HS-27A (cell line): ENCODE measurements around the gene SCARB1.

ENCODE experiments used
- DNase-seq: peaks from one replicate; pipeline ENCODE4 v3.0.0-alpha.2; 2012; ENCODE audit warnings: low read depth, missing footprints

The SCARB1 gene

DNA sequence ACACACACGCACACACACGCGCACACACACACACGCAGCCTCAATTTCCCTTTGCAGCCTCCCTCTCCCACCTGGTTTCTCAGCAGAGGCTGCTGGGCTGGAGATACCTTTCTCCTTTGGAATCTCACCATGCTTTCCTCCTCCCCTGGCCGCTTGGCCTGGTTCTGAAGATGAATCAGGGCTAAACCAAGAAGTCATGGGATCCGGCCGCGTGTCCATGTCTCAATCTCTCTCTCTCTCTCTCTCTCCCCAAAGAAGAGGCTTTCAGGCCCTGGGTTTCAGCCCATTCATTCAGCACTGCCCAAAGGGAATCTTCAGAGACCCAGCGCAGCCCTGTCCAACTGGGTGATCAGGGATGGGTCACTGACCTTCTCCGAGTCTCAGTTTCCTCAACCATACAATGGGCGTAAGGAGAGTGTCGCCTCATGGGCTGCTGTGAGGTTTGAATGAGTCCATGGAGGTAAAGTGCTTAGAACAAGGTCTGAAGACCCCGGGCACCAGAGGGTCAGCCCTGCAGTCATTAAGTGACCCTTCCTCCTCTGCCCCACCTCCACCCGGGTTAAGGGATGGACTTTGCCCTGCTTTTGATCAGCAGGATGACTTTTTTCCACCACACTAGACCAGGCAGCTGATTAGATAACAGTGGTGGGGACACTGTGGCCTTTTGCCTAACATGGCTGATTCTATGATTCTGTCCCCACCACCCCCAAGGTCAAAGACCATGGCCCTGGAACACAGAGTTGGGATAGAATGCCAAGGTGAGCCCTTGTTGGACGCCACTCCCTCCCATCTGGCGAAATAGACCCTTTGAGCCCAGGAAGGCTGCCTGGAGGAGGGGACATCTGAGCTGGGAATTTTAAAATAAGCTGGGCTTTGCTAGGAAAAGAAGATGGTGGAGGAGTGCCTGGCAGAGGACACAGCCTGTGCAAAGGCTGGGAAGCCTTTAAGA, 42.1 kb downstream of the SCARB1 start:
- DNase-seq: no peak

DNA sequence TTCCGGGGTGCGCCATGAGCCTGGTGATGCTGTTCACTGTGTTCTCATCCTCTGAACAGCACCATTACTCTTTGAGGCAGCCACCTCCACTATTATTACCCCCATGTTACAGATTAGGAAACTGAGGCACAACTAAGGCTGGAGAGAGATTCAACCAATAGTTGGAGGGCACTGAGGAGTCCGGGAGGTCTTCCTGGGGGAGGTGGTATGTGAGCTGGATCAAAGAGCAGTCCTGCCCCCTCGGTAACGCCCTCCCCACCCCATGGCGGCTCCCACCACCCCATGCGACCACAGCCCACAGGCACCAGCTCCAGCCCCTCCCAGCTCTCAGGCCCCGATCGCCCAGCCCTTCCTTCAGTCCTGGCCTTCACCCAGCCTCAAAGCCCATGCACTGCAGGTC, 43.5 kb downstream of the SCARB1 start:
- no peak for DNase-seq

DNA sequence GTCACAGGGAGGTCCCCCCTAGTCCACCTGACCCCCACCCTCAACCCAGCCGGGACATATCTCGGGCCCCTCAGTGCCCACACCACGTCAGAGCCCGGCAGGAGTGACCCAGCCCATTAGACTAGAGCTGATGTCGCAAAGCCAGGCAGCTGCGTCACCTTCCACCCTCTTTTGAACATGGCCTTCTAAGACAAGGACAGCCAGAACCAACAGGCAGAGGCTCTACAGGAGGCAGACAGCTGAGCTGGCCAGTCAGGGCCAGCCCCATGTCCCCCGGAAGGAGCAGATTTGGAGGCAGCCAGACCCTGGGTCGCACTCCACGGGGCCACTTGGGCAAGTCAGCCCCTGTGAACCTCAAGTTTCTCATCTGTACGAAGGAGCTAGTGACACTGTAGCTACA, 44.1 kb downstream of the SCARB1 start:
- no peak for DNase-seq

DNA sequence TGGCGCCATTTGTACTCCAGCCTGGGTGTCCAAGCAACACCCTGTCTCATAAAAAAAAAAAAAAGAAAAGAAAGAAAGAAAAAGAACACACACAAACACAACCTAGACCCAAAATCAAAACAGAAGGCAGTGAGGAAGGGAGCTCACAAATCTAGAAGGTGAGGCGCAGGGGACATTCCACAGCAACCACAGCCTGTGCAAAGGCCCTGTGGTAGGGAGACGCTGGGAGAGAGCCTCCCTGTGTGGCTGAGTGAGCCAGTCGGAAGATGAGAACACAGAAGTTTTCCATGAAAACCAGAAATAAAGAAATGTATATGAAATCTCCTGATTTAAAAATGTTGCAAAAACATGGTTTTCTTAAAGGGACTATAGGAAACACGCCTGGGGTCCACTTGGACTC, 44.6 kb downstream of the SCARB1 start:
- DNase-seq: no peak

DNA sequence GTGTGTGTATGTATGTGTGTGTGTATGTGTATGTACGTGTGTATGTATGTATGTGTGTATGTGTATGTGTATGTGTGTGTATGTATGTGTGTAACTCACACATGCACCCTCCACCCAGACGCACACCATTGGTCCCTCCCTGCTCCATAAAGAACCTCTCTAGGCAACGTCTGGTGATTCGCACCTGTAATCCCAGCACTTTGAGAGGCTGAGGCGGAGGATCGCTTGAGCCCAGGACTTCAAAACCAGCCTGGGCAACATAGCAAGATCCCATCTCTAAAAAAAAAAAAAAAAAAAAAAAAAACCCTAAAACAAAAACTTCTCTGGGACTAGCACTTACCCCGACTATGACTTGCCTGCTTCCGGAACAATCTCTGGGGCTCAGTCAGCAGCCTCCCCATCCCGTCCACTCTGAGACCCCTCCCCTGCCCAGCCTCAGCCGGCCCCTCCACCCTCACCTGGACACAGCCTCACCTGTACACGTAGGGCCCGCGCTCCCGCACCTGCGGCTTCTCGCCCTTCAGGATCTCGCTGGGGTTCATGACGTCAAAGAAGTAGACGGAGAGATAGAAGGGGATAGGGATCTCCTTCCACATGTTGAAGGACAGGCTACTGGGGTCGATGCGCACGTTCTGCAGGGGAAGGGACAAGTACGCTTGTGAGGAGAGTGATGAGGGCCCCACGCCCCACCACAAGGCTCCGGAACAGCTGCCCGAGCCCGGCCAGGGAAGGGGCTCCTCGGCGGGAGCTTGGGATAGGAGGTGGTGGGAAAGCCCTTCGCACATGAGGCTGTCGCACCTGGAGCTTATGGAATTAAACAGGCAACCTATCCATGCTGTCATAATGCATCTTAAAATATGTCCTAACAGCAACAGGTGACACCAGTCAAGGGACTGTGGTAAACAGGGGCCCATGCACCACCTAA, 46.3 kb downstream of the SCARB1 start:
- DNase-seq: no peak

DNA sequence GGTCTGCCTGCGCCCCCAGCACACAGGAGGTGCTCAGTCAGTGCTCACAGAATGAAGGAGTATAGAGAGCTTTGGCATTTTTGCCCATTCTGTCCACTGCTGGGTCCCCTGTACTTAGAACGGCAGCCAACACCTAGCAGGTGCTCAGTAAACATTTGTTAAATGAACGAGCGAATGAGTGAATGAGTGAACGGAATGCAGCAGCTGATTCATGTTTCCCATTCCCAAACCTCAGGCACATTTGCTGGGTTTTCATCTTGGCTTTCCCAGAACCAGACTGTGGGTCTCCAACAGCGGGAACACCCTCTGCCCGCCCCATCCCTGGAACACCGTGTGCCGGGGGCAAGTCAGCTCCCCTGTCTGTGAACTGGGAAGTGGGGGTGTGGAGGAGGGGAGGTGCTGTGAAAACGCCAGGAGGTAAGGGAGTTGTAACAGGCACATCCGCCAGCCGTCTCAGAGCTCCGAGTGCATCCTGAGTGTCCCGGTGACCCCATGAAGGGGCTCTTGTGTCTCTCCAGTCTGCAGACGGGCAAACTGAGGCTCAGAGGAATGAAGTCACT, 47.3 kb downstream of the SCARB1 start:
- no peak for DNase-seq

DNA sequence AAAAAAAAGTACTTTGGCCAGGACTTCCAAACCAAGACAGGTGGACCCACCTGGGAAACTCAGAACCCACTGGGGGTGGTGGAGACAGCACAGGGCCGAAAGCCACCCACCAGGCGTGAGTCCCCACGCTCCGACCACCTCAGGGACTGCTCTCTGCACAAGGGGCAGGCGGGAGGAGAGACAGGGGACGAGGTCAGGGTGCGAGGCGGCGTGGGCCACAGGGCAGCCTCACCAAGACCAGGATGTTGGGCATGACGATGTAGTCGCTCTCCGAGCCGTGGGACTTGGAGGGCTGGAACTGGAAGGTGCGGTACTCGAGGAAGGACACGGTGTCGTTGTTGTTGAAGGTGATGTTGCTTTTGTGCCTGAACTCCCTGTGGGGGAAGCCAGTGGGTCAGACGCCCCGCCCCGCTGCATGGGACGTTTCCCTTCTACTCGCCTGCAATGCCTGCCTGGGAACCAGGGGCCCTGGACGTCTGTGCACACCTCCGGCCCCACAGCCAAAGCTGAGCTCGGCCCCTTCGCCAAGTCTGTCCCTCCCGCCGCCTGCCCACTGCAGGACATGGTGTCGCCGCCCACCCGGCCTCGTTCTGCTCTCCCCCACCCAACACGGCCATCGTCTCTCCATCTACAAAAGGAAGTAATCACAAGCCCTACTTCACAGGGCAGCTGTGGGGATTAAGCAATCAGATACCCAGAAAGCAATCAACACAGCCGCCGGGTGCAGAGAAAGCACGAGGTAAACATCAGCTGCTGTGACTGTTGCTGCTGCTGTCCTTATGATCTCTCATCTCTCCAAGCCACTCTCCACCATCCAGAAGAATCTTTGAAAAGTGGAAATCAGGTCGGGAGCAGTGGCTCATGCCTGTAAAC, 48.7 kb downstream of the SCARB1 start:
- no peak for DNase-seq

DNA sequence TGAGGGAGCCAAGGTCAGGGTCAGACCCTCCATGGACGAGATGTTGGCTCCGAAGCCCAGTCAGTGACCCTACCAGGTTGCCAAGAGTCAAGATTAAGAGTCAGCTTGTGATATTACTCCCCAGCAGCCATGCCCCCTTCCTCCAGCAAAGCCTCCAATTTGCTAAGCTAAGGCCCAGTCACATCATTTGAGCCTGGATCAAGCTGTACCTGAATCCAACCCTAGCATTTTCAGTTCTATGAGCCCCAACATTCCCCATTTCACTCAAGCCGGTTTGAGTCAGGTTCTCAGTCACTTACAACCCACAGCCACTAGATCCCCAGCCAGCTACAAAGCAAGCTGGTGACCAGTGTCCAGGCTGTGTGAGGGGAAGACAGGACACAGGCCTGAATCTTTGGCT, 49.9 kb downstream of the SCARB1 start:
- DNase-seq: no peak

DNA sequence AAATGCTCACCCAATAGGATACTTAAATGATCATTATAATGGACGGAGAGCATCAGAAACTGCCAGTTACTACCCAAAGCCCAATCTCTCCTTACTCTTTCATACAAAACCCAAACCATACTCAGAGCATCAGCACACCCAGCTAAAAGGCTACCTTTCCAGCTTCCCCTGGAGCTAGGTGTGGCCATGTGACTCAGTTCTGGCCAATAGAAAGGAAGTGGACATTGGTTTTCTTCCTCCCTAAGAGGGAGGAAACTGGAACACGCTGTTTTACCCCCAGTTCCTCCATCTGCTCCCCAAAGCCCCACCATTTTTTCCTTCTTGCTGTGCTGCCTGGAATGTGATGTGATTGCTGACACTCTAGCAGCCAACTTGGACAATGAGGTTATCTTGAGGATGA, 50.7 kb downstream of the SCARB1 start:
- DNase-seq: no peak

DNA sequence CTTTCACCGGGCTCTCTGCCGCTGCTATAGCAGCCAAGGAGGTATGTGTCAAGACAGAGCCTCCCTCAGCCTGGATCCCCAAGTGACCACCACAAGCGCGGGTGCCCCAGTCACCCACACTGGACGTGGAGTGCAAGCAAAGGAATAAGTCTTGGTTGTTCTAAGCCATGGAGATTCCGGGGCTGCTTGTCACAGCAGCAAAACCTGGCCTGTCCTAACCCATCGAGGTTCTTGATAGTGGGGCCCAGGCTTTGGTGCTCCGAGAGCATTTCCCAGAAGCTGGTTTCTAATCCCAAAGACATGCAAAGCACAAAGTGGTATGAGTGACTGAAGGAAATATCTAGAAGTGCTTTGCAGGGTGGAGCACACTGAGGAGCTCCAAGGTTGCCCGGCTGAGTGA, 51.3 kb downstream of the SCARB1 start:
- no peak for DNase-seq

DNA sequence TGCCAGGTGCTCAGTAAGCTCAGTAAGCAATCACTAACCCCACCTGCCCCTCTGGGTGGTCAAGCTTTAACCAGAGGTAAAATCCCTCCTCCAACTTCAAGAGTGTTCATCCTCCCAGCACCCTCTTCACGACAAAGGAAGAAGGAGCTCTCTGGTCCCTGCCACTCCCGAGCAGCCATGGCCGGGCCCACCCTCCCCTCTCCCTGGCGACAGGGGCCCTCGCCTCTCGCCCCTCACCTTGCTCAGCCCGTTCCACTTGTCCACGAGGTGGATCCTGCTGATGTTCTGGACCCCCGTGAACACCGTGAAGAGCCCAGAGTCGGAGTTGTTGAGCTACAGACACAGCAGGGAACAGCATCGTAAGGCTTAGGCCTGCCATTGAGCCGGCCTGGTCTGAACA, 52.0 kb downstream of the SCARB1 start:
- no peak for DNase-seq

DNA sequence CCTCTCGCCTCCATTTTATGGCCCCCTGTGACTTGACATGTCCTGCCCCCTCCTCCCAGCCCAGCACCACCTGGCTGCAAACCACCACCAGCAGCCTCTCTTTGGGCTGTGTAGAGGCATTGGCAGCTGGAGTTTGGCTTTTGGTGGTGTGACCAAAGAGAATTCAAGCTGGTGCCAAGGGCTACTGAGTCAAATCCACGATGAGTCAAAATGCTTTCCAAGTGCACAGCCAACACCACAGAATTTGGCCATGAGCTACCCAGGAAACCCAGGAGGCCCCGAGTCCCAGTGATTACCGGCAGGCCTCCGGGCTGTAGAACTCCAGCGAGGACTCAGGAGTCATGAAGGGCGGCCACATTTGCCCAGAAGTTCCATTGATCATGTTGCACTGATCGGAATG, 53.8 kb downstream of the SCARB1 start:
- DNase-seq: no peak

DNA sequence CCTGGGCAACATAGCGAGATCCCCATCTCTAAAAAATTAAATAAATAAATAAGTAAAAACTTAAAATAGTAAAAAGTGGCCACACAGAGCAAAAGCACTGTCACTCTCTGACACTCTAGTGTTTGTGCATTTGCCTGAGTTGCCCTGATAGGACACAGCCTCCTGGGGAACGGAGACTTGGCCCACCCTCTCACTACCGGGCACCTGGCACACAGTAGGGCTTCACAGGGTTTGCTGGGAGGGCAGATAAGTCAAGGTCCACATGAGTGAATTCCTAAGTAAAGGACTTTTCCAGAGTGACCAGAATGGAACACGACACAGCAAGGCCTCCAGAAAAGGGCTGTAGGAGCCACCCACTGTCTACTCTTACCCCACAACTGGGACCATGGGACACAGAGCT, 54.3 kb downstream of the SCARB1 start:
- no peak for DNase-seq

DNA sequence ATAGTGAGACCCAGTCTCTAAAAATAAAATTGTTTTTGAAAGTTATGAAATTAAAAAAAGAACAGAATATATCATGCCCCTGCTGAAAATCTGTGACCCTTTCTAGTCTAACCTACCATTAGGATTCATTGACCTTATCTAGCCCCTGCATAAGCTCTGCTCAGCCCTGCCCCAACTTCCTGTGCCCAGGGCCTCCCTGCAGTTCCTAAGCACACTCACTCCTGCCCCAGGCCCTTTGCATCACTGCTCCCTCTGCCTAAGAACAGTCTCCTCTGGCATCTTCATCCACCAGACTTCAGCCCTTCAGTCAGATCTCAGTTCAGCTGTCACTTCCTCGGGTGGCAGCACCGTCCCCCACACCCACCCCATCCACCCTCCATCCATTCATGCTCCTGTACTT, 55.4 kb downstream of the SCARB1 start:
- DNase-seq: no peak

DNA sequence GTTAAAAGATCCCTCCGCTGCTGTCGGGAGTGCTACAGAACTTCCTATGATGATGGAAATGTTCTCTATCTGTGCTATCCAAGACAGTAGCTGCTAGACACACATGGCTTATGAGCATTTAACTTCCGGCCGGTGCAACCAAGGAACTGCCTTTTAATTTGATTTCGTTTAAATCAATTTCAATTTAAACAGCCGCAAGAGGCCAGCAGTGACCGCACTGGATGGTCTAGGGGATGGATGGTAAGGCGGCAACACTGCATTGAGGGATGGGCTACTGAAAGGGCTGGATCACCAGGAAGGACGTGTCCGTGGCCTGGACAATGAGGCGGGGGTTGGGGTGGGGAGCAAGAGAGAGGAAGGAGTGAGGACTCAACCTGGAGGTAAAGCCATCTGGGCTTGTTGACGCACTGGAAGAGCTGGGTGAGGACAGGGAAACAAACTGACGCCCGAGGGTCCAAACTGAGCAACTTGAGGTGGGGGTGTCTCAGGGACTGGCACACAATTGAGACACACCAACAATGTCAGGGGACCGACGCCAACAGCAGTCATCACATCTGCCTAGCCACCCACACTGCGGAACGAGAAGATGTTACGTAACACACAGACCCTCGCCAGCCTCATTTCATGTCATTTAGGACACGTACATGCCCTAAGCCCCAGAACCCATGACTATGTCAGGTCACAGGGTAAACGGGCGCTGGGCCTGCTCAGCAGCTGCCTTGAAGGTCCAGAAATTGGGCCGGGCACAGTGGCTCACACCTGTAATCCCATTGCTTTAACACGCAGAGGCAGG, 57.6 kb downstream of the SCARB1 start:
- DNase-seq: no peak

DNA sequence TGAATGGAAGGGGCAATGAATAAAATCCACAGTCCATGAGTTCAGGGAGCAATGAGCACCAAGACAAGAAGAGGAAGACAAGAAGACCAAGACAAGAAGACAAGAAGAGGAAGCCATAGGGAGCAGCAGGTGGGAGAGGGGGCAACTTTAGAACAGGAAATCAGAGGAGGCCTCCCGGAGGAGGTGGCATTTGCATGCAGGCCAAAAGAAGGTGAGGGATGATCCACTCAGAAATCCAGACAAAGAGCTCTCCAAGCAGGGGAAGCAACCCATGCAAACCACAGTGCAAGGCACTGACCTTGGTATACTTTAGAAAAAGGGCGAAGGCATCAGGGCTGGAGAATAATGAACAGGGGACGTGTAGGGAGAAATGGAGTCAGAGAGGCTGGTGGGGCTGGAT, 58.6 kb downstream of the SCARB1 start:
- no peak for DNase-seq

DNA sequence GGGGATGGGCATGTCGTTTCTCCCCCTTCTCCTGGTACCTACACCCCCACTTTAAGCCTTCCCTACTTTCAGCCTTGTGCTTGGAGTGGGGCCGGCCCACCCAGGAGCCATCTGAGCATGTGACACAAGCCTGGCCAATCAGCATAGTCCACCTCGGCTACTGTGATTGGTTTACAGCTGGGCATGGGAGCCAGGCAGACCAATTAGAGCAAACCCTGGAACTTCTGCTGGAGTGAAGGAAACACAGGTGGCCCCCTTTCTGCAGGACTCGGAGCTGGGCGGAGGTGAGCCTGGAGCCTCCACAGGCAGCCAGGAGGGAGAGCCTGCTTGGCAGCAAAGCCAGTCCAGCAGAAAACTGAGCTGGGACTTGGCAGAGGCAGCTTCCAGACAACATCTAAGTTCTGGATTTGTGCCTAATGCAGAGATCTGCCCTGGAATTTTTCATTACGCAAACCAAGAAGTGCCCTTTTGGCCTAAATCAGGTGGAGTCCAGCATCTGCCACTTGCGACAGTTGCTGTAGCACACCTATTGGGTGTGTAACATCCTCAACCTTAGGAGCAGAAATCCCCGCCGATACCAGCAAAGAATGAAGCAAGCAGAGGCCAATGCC, 59.5 kb downstream of the SCARB1 start:
- no peak for DNase-seq

DNA sequence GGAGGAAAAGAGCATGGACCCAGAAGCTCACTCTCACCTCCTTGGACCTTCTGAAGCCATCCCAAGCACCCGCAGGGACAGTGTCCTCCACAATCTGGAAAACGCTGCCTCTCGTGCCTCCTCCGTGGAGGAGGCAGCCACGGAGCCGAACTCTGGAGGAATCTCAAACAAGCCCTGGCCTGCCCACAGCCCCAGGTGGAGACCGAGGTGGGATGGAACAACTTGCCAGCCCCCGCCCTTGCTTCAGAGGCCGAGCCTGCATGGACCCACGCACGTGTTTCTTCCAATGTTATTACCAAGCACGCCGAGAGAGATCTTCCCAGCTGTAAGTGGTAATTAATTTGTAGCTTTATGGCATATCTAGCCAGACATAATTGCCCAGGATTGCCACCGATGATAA, 61.3 kb downstream of the SCARB1 start:
- no peak for DNase-seq

DNA sequence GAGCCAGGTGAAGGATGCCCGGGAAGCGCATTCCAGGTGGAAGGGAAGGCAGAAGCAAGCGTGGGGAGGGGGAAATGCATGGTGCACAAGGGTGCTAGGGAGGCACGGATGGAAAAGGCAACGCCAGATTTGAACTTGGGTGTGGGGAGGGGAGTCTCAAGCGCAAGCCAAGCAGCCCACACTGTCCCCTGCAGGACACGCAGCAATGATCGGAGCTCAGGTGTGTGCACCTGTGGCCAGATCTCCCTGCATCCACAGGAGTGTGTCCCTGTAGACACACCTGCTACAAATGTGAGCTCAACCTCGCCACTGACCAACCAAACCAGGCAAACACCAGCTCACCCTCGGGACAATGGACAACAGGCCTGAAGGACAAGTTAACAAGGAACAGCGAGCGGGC, 63.2 kb downstream of the SCARB1 start:
- no peak for DNase-seq

DNA sequence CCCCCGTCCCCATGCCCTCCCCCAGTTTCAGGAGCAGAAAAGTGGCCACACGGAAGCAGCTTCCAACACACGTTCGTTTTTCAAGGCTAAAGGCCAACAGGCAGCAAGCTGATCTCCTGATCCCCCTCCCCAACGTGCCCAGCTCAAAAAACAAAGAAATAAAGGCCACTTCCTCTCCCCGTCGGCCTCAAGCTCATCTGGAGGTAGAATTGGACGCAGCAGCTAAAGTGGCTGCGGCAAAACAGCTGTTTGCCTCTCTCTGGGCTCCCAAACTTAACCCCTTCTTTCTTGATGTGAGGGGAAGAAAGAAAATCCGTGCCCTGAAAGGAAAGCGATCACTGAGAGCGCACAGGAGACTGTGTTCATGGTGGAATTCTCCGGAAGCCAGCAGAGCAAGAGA, 66.3 kb downstream of the SCARB1 start:
- DNase-seq: no peak
